ENCODE results near the gene FLVCR2. TPM values are rescaled to one million over a fixed set of nuclear protein-coding genes. Genes with fewer than 3 reads are reported as not detected.
"Not testable (repeated sequence)": the region's sequence is repeated elsewhere in the genome, so short reads cannot be mapped to it uniquely, and the experiment has no call there.

The FLVCR2 gene
- total RNA-seq, 2 donors from 2014 or later = 5.9 to 12.3 TPM

- Mint-ChIP-seq H3K27ac (peak overlapping the region; percentile 69), H3K9me3 (peaks cover 2% of the 10 kb centered on the region in 2 donors), H3K36me3 (ENCODE audit: insufficient read depth in 2 of 2) (peaks cover 2 to 26% of the 10 kb centered on the region in 2 donors), H3K4me3 (peak overlapping the region; percentile 1 to 53), H3K4me1 (ENCODE audit: low read depth) (peaks cover 24% of the 10 kb centered on the region), H3K27me3 (ENCODE audit: low read depth) (no peaks in the 10 kb centered on the region)
- DNase-seq = no peak
- peak; percentile 92 for ATAC-seq (replicated peaks in 1 of 2)
These were observed 95.1 kb downstream of the FLVCR2 start for GRCh38 chr14:75673345-75674035.

- no peak overlapping the region for H3K27ac Mint-ChIP-seq
- no peak overlapping the region for H3K4me3 Mint-ChIP-seq
- ATAC-seq (replicated peaks in 1 of 2) = no peak
- peaks cover 24% of the 10 kb centered on the region for H3K4me1 Mint-ChIP-seq (ENCODE audit: low read depth)
- DNase-seq = no peak
- peaks cover 2 to 16% of the 10 kb centered on the region in 2 donors for H3K36me3 Mint-ChIP-seq (ENCODE audit: insufficient read depth in 2 of 2)
- peaks cover 2% of the 10 kb centered on the region in 2 donors for H3K9me3 Mint-ChIP-seq
- H3K27me3 Mint-ChIP-seq (ENCODE audit: low read depth) = no peaks in the 10 kb centered on the region
These were observed 97.0 kb downstream of the FLVCR2 start for GRCh38 chr14:75675265-75675960.

GRCh38 chr14:75685910-75686309 lies 107.5 kb downstream of the FLVCR2 start:
- Mint-ChIP-seq H3K27ac (no peak overlapping the region), H3K4me1 (ENCODE audit: low read depth) (peaks cover 13% of the 10 kb centered on the region), H3K27me3 (ENCODE audit: low read depth) (no peaks in the 10 kb centered on the region), H3K4me3 (no peak overlapping the region), H3K9me3 (no peaks in the 10 kb centered on the region), H3K36me3 (ENCODE audit: insufficient read depth in 2 of 2) (peaks cover 3 to 6% of the 10 kb centered on the region in 2 donors)
- DNase-seq = no peak
- no peak for ATAC-seq (replicated peaks in 1 of 2)

DNA sequence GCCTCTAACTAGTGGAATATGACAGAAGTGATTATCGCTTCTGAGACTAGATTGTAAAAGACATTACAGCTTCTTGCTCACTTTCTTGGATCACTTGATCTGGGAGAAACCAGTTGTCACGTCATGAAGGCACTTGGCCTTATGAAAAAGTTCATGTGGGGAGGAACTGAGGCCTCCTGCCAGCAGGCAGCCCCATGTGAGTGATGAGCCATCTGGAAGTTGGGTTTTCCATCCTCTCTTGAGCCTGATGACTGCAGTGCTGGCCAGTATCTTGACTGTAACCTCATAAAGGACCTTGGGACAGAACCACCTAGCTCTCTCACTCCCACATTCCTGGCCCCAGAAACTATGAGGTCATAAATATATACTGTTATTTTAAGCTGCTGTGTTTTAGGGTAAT lies 110.6 kb downstream of the FLVCR2 start:
- peaks cover 0 to 3% of the 10 kb centered on the region in 2 donors for H3K9me3 Mint-ChIP-seq
- no peak for DNase-seq

GRCh38 chr14:75690010-75690409 lies 111.6 kb downstream of the FLVCR2 start:
- peaks cover 13% of the 10 kb centered on the region for H3K4me1 Mint-ChIP-seq (ENCODE audit: low read depth)
- no peak overlapping the region for H3K4me3 Mint-ChIP-seq
- ATAC-seq (replicated peaks in 1 of 2) (no peak), DNase-seq (no peak)
- H3K36me3 Mint-ChIP-seq (ENCODE audit: insufficient read depth in 2 of 2) = peaks cover 11 to 22% of the 10 kb centered on the region in 2 donors
- H3K27me3 Mint-ChIP-seq (ENCODE audit: low read depth) = no peaks in the 10 kb centered on the region
- no peak overlapping the region for H3K27ac Mint-ChIP-seq
- H3K9me3 Mint-ChIP-seq = peaks cover 2 to 3% of the 10 kb centered on the region in 2 donors

More for the DNA sequence above, 110.6 kb downstream of the FLVCR2 start:
- Mint-ChIP-seq H3K27me3 (ENCODE audit: low read depth) (no peaks in the 10 kb centered on the region), H3K4me1 (ENCODE audit: low read depth) (peaks cover 13% of the 10 kb centered on the region), H3K4me3 (no peak overlapping the region), H3K36me3 (ENCODE audit: insufficient read depth in 2 of 2) (peaks cover 8 to 18% of the 10 kb centered on the region in 2 donors), H3K27ac (no peak overlapping the region)
- no peak for ATAC-seq (replicated peaks in 1 of 2)

DNA sequence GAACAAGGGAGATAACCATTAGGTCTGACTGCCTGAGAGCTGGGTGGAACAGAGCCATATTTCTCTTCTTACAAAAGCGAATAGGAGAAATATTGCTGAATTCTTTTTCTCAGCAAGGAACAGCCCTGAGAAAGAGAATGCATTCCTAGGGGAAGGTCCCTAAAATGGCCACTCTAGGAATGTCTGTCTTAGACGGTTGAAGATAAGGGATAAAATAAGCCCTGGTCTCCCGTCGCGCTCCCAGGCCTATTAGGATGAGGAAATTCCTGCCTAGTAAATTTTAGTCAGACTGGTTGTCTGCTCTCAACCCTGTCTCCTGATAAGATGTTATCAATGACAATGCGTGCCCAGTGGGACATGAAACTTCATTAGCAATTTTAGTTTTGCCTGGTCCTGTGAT lies 116.6 kb downstream of the FLVCR2 start:
- H3K36me3 Mint-ChIP-seq (ENCODE audit: insufficient read depth in 2 of 2) = peaks cover 13 to 27% of the 10 kb centered on the region in 2 donors
- not testable (repeated sequence) for H3K4me3 Mint-ChIP-seq; H3K4me1 Mint-ChIP-seq (ENCODE audit: low read depth); H3K9me3 Mint-ChIP-seq; ATAC-seq (replicated peaks in 1 of 2); DNase-seq; H3K27me3 Mint-ChIP-seq (ENCODE audit: low read depth); H3K27ac Mint-ChIP-seq

- Mint-ChIP-seq H3K27ac (no peak overlapping the region), H3K9me3 (peaks cover 2 to 3% of the 10 kb centered on the region in 2 donors), H3K4me3 (no peak overlapping the region), H3K36me3 (ENCODE audit: insufficient read depth in 2 of 2) (peaks cover 14 to 19% of the 10 kb centered on the region in 2 donors), H3K4me1 (ENCODE audit: low read depth) (no peaks in the 10 kb centered on the region), H3K27me3 (ENCODE audit: low read depth) (no peaks in the 10 kb centered on the region)
- no peak for ATAC-seq (replicated peaks in 1 of 2)
- DNase-seq = no peak
These were observed 119.0 kb downstream of the FLVCR2 start for GRCh38 chr14:75697386-75697785.

Other genes starting within 250 kb of the FLVCR2 start
- 1 to 10 TPM; 6.3 to 6.8 TPM for gene JDP2, start 150.6 kb upstream of the FLVCR2 start, total RNA-seq
- gene BATF, start 56.2 kb upstream of the FLVCR2 start, total RNA-seq = 100 to 1,000 TPM; 171 to 185 TPM
- 10 to 100 TPM; 14.5 to 15.5 TPM for gene ERG28, start 82.3 kb downstream of the FLVCR2 start, total RNA-seq
- gene TTLL5, start 82.6 kb downstream of the FLVCR2 start, total RNA-seq = 10 to 100 TPM; 14.6 to 15.3 TPM